ENCODE results near the gene TPSB2. TPM values are rescaled to one million over a fixed set of nuclear protein-coding genes. Genes with fewer than 3 reads are reported as not detected.

TPSB2 gene
- total and polyA plus RNA-seq, 10 donors, result 0.29 to 8.2 (median 1.1) TPM; not detected in 4

- Histone ChIP-seq H3K4me3 (no peak overlapping the region), H3K4me1 (peaks cover 0 to 7% (median 0%) of the 10 kb centered on the region in 6 donors)
These were observed 45.0 kb downstream of the TPSB2 start for GRCh38 chr16:1184980-1185379.

GRCh38 chr16:1184156-1184868, 45.7 kb downstream of the TPSB2 start:
- Histone ChIP-seq H3K27ac (no peak overlapping the region), H3K9me3 (peaks cover 0 to 3% (median 0%) of the 10 kb centered on the region in 8 donors), H3K4me3 (no peak overlapping the region), H3K27me3 (replicated peaks in 1 of 7) (peaks cover 0 to 80% (median 23%) of the 10 kb centered on the region in 7 donors), H3K36me3 (no peaks in the 10 kb centered on the region), H3K4me1 (peaks cover 0 to 7% (median 0%) of the 10 kb centered on the region in 6 donors)
- intact Hi-C loops (cut with DNase I; ENCODE audit: low total_unique reads), result no loop called here
- TF ChIP-seq CTCF (IDR thresholded peaks at IDR 0.05 in 8 of 11, conservative IDR thresholded peaks at IDR 0.05 in 3 of 11), result no peak
- TF ChIP-seq POLR2A (IDR thresholded peaks at IDR 0.05), result no peak
- TF ChIP-seq POLR2AphosphoS5 (IDR thresholded peaks at IDR 0.05), result no peak
- WGBS, 5 donors, result 83 to 89% (median 85%) methylated on average over 16 to 26 of the region's 26 CpGs
- no peak for DNase-seq

More at GRCh38 chr16:1184980-1185379, 45.0 kb downstream of the TPSB2 start:
- DNase-seq, result no peak
- Histone ChIP-seq H3K27me3 (replicated peaks in 1 of 7) (peaks cover 0 to 81% (median 23%) of the 10 kb centered on the region in 7 donors), H3K27ac (no peak overlapping the region), H3K9me3 (peaks cover 0 to 3% (median 0%) of the 10 kb centered on the region in 8 donors), H3K36me3 (no peaks in the 10 kb centered on the region)
- WGBS, 5 donors, result 93 to 97% (median 95%) methylated on average over 17 to 18 of the region's 18 CpGs
- TF ChIP-seq POLR2AphosphoS5 (IDR thresholded peaks at IDR 0.05) (no peak), POLR2A (IDR thresholded peaks at IDR 0.05) (no peak), CTCF (IDR thresholded peaks at IDR 0.05 in 8 of 11, conservative IDR thresholded peaks at IDR 0.05 in 3 of 11) (no peak)
- intact Hi-C loops (cut with DNase I; ENCODE audit: low total_unique reads), result no loop called here

- H3K9me3 ChIP-seq, result peaks cover 0 to 3% (median 0%) of the 10 kb centered on the region in 8 donors
- WGBS, 5 donors, result 48 to 59% (median 53%) methylated on average over 20 to 45 of the region's 45 CpGs
- TF ChIP-seq CTCF (IDR thresholded peaks at IDR 0.05 in 8 of 11, conservative IDR thresholded peaks at IDR 0.05 in 3 of 11) (no peak), POLR2A (IDR thresholded peaks at IDR 0.05) (no peak), POLR2AphosphoS5 (IDR thresholded peaks at IDR 0.05) (no peak)
- peaks cover 0 to 7% (median 0%) of the 10 kb centered on the region in 6 donors for H3K4me1 ChIP-seq
- no peaks in the 10 kb centered on the region for H3K36me3 ChIP-seq
- intact Hi-C loops (cut with DNase I; ENCODE audit: low total_unique reads), result no loop called here
- H3K4me3 ChIP-seq, result no peak overlapping the region
- H3K27me3 ChIP-seq (replicated peaks in 1 of 7), result peaks cover 0 to 80% (median 23%) of the 10 kb centered on the region in 7 donors
- DNase-seq, result no peak
- H3K27ac ChIP-seq, result no peak overlapping the region
These were observed 46.8 kb downstream of the TPSB2 start for GRCh38 chr16:1182950-1183907.
